HCT116 (cell line): ENCODE data around the gene MT1X. TPM values are rescaled to one million over a fixed set of nuclear protein-coding genes. Genes with fewer than 3 reads are reported as not detected.
A peak's percentile ranks its signal among the peaks of the same experiment; 100 is the strongest.

Source experiments
- CEBPB ChIP-seq: IDR thresholded peaks from 2 replicates; pipeline ENCODE4 v1.6.1; 2012; ENCODE audit warnings: low read depth
- CTCF ChIP-seq, 3 experiments: fragments of 200-600 bp in 1 of 3; sonication (generic) in 1 of 3; IDR thresholded peaks in 2 of 3; conservative IDR thresholded peaks in 1 of 3; 2 replicates each; pipeline ENCODE4 v1.5.1; 2012 to 2017; ENCODE audit warnings: low read depth in 2 of 3, low read length in 2 of 3, antibody characterized with exemption in 1 of 3, borderline replicate concordance in 1 of 3, control low read depth in 1 of 3, mild to moderate bottlenecking in 1 of 3, mixed read lengths in 1 of 3, mixed run types in 1 of 3, moderate library complexity in 1 of 3; ENCODE audit not compliant: insufficient read depth in 1 of 3
- EGR1 ChIP-seq: IDR thresholded peaks from 2 replicates; pipeline ENCODE4 v1.6.1; 2012; ENCODE audit warnings: low read depth
- EZH2phosphoT487 ChIP-seq: fragments of 200-600 bp; IDR thresholded peaks from 2 replicates; pipeline ENCODE4 v1.6.1; 2018; ENCODE audit warnings: antibody characterized with exemption, borderline replicate concordance
- FOSL1 ChIP-seq: IDR thresholded peaks from 2 replicates; pipeline ENCODE4 v1.6.1; 2012; ENCODE audit warnings: low read depth
- JUND ChIP-seq: IDR thresholded peaks from 2 replicates; pipeline ENCODE4 v1.6.1; 2012
- POLR2A ChIP-seq: IDR thresholded peaks from 2 replicates; pipeline ENCODE4 v1.7.0; 2011; ENCODE audit warnings: borderline replicate concordance; ENCODE audit not compliant: insufficient read depth, insufficient read length; ENCODE audit errors: extremely low read depth
- RAD21 ChIP-seq: IDR thresholded peaks from 2 replicates; pipeline ENCODE4 v1.6.1; 2012; ENCODE audit warnings: low read depth, mild to moderate bottlenecking
- SIN3A ChIP-seq: IDR thresholded peaks from 2 replicates; pipeline ENCODE4 v1.6.1; 2012; ENCODE audit warnings: low read depth
- SP1 ChIP-seq: IDR thresholded peaks from 2 replicates; pipeline ENCODE4 v1.6.1; 2012; ENCODE audit warnings: low read depth
- SRF ChIP-seq: IDR thresholded peaks from 2 replicates; pipeline ENCODE4 v1.6.1; 2012; ENCODE audit warnings: low read depth
- ZBTB33 ChIP-seq: IDR thresholded peaks from 2 replicates; pipeline ENCODE4 v1.6.1; 2011; ENCODE audit warnings: mild to moderate bottlenecking, low read length, moderate library complexity; ENCODE audit not compliant: insufficient replicate concordance; ENCODE audit errors: extremely low read depth
- ZFX ChIP-seq: fragments of 450-650 bp; IDR thresholded peaks from 2 replicates; pipeline ENCODE4 v1.6.1; 2017
- total RNA-seq: library from RNA; stranded (reverse); gene quantifications from one replicate; pipeline ENCODE4 v1.2.1, GENCODE V29; 2021; ENCODE audit not compliant: unreplicated experiment
- TF ChIP-seq, protein P1 (sequence below): IDR thresholded peaks from 2 replicates; pipeline ENCODE4 v1.6.1; 2012

The MT1X gene
- total RNA-seq, 1 experiment from 2014 or later = 50.2 TPM

- TF ChIP-seq EGR1 (no peak), JUND (no peak), RAD21 (peak; percentile 37), POLR2A (no peak), SP1 (peak; percentile 59), FOSL1 (no peak), EZH2phosphoT487 (no peak), ZBTB33 (no peak), ZFX (no peak), SIN3A (no peak), CTCF (IDR thresholded peaks at IDR 0.05 in 2 of 3, conservative IDR thresholded peaks at IDR 0.05 in 1 of 3; ENCODE audit: borderline replicate concordance in 1 of 3, insufficient read depth in 1 of 3, low read depth in 2 of 3, low read length in 2 of 3) (no peak), CEBPB (peak; percentile 88), SRF (no peak)
- TF ChIP-seq, protein P1, sequence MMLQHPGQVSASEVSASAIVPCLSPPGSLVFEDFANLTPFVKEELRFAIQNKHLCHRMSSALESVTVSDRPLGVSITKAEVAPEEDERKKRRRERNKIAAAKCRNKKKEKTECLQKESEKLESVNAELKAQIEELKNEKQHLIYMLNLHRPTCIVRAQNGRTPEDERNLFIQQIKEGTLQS = no peak
- TF ChIP-seq, all 23 proteins: peak for 4
These were observed 24.5 kb upstream of the MT1X start, which contains the start of gene MT1F (continued) for GRCh38 chr16:56657555-56658326.
